GM04504 (cell line): ENCODE measurements around the gene PSENEN.
"Not testable (repeated sequence)": the region's sequence is repeated elsewhere in the genome, so short reads cannot be mapped to it uniquely, and the experiment has no call there.

Source experiments
- DNase-seq: peaks from one replicate; pipeline ENCODE4 v3.0.0-alpha.2; 2012; ENCODE audit warnings: low read depth

PSENEN gene

DNA sequence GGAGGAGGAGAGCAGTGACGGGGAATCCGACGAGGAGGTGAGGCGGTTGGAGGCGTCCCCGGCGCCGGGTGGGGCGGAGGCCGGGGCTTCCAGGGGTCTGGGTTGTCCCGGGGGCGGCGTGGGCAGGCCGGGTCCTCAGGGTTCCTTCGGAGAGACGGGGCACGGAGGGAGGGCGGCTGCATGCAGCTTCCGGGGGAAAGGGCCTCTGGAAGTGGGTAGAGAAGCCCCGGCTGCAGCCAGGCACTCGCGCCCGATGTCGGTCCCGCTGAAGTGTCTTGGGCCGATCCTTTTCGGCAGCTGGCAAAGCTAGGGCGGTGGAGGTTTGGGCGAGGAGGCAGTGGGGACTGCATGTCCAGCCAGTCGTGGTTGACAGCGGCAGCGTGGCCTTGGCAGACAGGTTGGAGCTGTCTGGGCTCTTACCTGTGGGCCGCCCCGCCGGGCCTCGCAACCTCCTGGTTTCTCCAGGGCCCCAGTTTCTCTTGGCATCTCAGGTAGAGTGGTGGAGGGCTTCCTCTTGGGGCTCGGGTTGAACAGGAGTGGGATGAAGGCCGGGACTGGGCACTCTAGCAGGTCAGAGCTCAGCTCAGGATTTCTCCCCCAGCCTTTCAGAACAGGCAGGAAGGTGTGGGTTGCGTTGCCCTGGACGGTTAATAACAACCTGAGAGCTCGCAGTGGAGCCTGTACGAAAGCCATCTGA lies 27.0 kb upstream of the PSENEN start:
- no peak for DNase-seq

GRCh38 chr19:35719402-35720162 lies 25.9 kb upstream of the PSENEN start:
- no peak for DNase-seq

- DNase-seq: no peak
Observed at GRCh38 chr19:35720163-35720524, 25.3 kb upstream of the PSENEN start.

- DNase-seq: no peak
Observed at GRCh38 chr19:35720648-35721047, 24.8 kb upstream of the PSENEN start.

GRCh38 chr19:35721374-35721773 lies 24.1 kb upstream of the PSENEN start:
- DNase-seq: no peak

- no peak for DNase-seq
Observed at GRCh38 chr19:35722461-35722860, 23.0 kb upstream of the PSENEN start.

- DNase-seq: no peak
Observed at GRCh38 chr19:35722897-35723296, 22.6 kb upstream of the PSENEN start.

DNA sequence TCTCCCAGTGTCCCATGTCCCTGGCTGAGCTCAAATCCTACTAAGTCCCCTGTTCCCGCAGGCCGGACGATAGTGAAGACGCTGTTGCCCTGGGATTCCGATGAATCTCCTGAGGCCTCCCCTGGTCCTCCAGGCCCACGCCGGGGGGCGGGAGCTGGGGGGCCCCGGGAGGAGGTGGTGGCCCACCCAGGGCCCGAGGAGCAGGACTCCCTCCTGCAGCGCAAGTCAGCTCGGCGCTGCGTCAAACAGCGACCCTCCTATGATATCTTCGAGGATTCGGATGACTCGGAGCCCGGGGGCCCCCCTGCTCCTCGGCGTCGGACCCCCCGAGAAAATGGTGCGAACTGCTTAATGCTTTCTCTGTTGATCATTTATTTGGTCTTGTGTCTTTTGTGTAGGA lies 21.8 kb upstream of the PSENEN start:
- DNase-seq: no peak

DNA sequence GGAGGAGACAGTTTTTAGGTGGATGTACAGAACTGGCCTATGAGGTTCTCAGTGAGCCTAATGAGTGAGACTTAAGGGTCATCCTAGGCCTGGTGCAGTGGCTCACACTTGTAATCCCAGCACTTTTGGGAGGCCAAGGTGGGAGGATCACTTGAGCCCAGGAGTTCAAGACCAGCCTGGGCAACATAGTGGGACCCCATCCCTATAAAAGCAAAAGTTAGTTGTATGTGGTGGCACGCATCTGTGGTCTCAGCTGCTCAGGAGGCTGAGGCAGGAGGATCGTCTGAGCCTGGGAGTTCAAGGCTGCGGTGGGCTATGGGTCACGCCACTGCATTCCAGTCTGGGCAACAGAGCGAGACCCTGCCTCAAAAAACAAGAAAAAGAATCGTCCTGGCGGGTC lies 21.3 kb upstream of the PSENEN start:
- not testable (repeated sequence) for DNase-seq

- no peak for DNase-seq
Observed at GRCh38 chr19:35724560-35724959, 20.9 kb upstream of the PSENEN start.

- no peak for DNase-seq
Observed at GRCh38 chr19:35725216-35725861, 20.1 kb upstream of the PSENEN start.

DNA sequence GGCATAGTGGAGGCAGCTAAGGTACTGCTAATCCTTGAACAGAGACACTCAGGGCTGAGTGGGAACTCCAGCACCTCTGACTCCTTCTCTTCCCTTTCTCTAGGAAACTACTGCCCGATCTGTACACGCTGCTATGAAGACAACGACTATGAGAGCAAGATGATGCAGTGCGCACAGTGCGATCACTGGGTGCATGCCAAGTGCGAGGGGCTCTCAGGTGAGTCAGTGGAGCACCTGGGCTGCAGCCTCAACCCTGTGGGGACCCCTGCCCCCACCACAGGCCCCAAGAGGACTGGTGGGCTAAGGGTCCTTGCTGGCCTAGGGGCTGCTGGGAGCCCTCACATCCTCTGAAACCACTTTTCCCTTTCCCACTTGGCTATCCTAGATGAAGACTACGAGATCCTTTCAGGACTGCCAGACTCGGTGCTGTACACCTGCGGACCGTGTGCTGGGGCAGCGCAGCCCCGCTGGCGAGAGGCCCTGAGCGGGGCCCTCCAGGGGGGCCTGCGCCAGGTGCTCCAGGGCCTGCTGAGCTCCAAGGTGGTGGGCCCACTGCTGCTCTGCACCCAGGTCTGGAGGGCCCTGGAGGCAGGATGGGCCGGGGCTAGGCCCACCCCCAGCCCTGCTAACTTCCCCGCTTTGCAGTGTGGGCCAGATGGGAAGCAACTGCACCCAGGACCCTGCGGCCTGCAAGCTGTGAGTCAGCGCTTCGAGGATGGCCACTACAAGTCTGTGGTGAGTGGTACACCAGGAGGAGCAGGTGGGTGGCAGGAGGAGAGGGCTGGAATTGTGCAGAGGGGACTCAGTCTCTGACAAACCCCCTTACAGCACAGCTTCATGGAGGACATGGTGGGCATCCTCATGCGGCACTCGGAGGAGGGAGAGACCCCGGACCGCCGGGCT lies 18.1 kb upstream of the PSENEN start:
- DNase-seq: no peak

GRCh38 chr19:35727956-35728706 lies 17.3 kb upstream of the PSENEN start:
- DNase-seq: no peak

DNA sequence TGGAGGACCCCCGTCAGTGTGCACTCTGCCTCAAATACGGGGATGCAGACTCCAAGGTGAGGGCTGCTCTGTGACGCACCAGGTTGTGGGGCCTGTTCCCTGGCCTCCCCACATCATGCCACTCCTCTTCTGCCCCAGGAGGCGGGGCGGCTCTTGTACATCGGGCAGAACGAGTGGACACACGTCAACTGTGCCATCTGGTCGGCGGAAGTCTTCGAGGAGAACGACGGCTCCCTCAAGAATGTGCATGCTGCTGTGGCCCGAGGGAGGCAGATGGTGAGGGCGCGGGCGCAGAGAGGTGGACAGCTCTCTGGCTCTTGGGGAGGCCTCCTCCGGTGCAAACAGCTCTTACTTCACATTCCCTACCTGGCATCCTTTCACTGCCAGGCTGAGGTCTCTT lies 16.4 kb upstream of the PSENEN start:
- DNase-seq: no peak

- DNase-seq: no peak
Observed at GRCh38 chr19:35729763-35730162, 15.7 kb upstream of the PSENEN start.

DNA sequence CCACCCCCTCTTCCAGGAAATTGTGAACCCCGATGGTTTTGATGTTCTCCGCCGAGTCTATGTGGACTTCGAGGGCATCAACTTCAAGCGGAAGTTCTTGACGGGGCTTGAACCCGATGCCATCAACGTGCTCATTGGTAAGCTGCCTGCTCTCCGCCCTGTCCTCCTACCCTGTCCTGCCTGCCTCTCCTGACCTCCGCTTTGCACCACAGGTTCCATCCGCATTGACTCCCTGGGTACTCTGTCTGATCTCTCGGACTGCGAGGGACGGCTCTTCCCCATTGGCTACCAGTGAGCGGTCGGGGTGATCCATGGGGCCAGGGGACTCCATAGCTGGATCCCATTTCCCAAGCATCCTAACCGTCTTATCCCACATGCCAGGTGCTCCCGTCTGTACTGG lies 15.1 kb upstream of the PSENEN start:
- DNase-seq: no peak

DNA sequence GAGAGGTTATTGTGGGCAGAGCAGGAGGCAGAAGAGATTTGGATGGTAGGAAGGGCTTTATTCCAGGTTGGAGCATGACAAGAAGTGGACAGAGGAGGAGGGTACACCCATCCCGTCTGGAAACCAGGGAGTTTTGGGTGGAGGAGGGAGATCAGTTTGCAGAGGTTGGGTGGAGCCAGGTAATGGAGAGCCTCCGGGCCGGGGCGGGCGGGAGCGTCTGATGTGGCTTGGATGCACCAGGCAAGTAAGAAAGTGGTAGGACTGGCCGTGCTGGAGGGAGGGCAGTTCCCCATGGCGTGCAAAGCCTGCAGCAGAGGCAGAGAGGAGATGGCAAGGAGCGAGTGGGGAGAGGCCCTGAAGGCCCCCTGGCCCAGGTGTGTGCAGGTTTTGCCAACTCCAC lies 14.1 kb upstream of the PSENEN start:
- no peak for DNase-seq

DNA sequence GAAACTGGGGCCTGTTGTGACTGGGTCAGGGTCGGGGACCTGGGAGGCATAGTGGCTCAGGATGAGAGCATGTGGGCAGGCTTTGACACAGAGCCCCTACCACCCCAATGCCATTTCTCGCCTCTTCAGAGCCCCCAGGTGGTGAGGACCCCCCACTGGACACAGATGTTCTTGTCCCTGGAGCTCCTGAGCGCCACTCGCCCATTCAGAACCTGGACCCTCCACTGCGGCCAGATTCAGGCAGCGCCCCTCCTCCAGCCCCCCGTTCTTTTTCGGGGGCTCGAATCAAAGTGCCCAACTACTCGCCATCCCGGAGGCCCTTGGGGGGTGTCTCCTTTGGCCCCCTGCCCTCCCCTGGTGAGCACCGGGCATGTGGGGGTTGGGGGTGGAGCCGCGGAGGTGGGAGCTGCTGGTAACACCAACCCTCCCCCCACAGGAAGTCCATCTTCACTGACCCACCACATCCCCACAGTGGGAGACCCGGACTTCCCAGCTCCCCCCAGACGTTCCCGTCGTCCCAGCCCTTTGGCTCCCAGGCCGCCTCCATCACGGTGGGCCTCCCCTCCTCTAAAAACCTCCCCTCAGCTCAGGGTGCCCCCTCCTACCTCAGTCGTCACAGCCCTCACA lies 13.6 kb upstream of the PSENEN start:
- no peak for DNase-seq

DNA sequence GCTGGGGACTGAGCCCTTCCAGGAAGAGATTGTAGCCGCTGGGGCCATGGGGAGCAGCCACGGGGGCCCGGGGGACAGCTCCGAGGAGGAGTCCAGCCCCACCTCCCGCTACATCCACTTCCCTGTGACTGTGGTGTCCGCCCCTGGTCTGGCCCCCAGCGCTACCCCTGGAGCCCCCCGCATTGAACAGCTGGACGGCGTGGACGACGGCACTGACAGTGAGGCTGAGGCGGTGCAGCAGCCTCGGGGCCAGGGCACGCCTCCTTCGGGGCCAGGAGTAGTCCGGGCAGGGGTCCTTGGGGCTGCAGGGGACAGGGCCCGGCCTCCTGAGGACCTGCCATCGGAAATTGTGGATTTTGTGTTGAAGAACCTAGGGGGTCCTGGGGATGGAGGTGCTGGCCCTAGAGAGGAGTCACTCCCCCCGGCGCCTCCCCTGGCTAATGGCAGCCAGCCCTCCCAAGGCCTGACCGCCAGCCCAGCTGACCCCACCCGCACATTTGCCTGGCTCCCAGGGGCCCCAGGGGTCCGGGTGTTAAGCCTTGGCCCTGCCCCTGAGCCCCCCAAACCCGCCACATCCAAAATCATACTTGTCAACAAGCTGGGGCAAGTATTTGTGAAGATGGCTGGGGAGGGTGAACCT lies 12.8 kb upstream of the PSENEN start:
- no peak for DNase-seq
